Esophagus squamous epithelium (tissue), 4 donors: ENCODE data around the gene POMT2.

ENCODE experiments used
- CTCF ChIP-seq, 6 experiments: fragments of 450-650 bp in 4 of 6; fragments of 200-600 bp in 2 of 6; sonication (generic) in 2 of 6; IDR thresholded peaks; one replicate each; pipeline ENCODE4 v1.5.1; 2016 to 2019; ENCODE audit warnings: antibody characterized with exemption in 6 of 6, mild to moderate bottlenecking in 4 of 6, moderate library complexity in 4 of 6
- POLR2A ChIP-seq, 4 donors: fragments of 450-650 bp; IDR thresholded peaks; one replicate each; pipeline ENCODE4 v1.6.1; 2017; ENCODE audit warnings: antibody characterized with exemption in 4 of 4, mild to moderate bottlenecking in 4 of 4, moderate library complexity in 3 of 4

- TF ChIP-seq CTCF (IDR thresholded peaks at IDR 0.05) (no peak), POLR2A (IDR thresholded peaks at IDR 0.05) (no peak)
Measured at GRCh38 chr14:77355811-77356210, 35.1 kb upstream of the POMT2 start.
